ENCODE measurements around the gene COQ10B.
A peak's percentile ranks its signal among the peaks of the same experiment; 100 is the strongest.

Gene COQ10B

GRCh38 chr2:197495433-197496134, 42.2 kb downstream of the COQ10B start:
- no peak for DNase-seq (ENCODE audit: low read depth)
- no peak overlapping the region for H3K4me3 ChIP-seq (ENCODE audit: low read length)
- no peak for TF ChIP-seq CTCF (conservative IDR thresholded peaks at IDR 0.05; ENCODE audit: low read length)

- no peak for DNase-seq (ENCODE audit: low read depth)
- TF ChIP-seq CTCF (conservative IDR thresholded peaks at IDR 0.05; ENCODE audit: low read length), result no peak
- no peak overlapping the region for H3K4me3 ChIP-seq (ENCODE audit: low read length)
Observed at GRCh38 chr2:197496695-197497094, 43.3 kb downstream of the COQ10B start.

- no peak for DNase-seq (ENCODE audit: low read depth)
- TF ChIP-seq CTCF (conservative IDR thresholded peaks at IDR 0.05; ENCODE audit: low read length), result no peak
- no peak overlapping the region for H3K4me3 ChIP-seq (ENCODE audit: low read length)
Observed at GRCh38 chr2:197497326-197497725, 44.0 kb downstream of the COQ10B start.

- peak overlapping the region; percentile 84 for H3K4me3 ChIP-seq (ENCODE audit: low read length)
- peak; percentile 10 for DNase-seq (ENCODE audit: low read depth)
- no peak for TF ChIP-seq CTCF (conservative IDR thresholded peaks at IDR 0.05; ENCODE audit: low read length)
Observed at GRCh38 chr2:197498235-197498936, 45.0 kb downstream of the COQ10B start.

GRCh38 chr2:197498937-197499593, 45.7 kb downstream of the COQ10B start:
- peak overlapping the region; percentile 84 for H3K4me3 ChIP-seq (ENCODE audit: low read length)
- peak; percentile 34 for DNase-seq (ENCODE audit: low read depth)
- TF ChIP-seq CTCF (conservative IDR thresholded peaks at IDR 0.05; ENCODE audit: low read length), result no peak

GRCh38 chr2:197499594-197500502, 46.5 kb downstream of the COQ10B start, which contains the start of the genes HSPD1 and HSPE1:
HSPD1 (minus strand) TSS chr2:197499840; CDS start chr2:197498848, 992 bp downstream.
HSPE1 (plus strand) TSS chr2:197500379; CDS start chr2:197500437, 58 bp downstream.
- H3K4me3 ChIP-seq (ENCODE audit: low read length), result peak within 1 kb of the TSS; percentile 84
- no peak for TF ChIP-seq CTCF (conservative IDR thresholded peaks at IDR 0.05; ENCODE audit: low read length)
- peak; percentile 99 for DNase-seq (ENCODE audit: low read depth)

Data from AG10803 (cell line).